ENCODE measurements around the gene BUB1.

- TF ChIP-seq PKNOX1 (IDR thresholded peaks at IDR 0.05) (no peak), SUZ12 (IDR thresholded peaks at IDR 0.05) (no peak), L3MBTL2 (conservative IDR thresholded peaks at IDR 0.05) (no peak), HDGF (IDR thresholded peaks at IDR 0.05; ENCODE audit: borderline replicate concordance) (no peak), NFRKB (IDR thresholded peaks at IDR 0.05) (no peak), BHLHE40 (IDR thresholded peaks at IDR 0.05; ENCODE audit: borderline replicate concordance) (no peak)
Observed at GRCh38 chr2:110725370-110725769, 47.5 kb upstream of the BUB1 start.
